ENCODE measurements around the gene TMEM163.

DNA sequence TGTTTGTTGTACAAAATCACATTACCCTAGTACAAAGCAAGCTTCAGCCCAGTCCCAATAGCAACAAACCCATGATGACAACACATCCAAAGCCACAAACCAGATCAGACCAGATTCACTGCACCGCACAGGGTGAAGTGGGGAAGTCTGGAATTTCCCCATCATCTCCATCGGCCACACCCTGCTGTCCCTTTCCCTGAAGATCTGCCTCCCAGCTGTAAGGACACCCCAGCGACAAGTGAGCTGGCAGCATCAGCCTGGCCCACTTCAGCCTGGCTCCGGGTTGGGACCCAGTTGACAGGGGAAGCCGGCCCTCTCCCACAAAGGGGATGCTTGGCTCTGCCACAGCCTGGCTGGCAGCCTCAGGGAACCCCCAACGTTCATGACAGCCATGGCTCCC lies 257.3 kb downstream of the TMEM163 start:
- TF ChIP-seq, protein P1, sequence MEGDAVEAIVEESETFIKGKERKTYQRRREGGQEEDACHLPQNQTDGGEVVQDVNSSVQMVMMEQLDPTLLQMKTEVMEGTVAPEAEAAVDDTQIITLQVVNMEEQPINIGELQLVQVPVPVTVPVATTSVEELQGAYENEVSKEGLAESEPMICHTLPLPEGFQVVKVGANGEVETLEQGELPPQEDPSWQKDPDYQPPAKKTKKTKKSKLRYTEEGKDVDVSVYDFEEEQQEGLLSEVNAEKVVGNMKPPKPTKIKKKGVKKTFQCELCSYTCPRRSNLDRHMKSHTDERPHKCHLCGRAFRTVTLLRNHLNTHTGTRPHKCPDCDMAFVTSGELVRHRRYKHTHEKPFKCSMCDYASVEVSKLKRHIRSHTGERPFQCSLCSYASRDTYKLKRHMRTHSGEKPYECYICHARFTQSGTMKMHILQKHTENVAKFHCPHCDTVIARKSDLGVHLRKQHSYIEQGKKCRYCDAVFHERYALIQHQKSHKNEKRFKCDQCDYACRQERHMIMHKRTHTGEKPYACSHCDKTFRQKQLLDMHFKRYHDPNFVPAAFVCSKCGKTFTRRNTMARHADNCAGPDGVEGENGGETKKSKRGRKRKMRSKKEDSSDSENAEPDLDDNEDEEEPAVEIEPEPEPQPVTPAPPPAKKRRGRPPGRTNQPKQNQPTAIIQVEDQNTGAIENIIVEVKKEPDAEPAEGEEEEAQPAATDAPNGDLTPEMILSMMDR (IDR thresholded peaks at IDR 0.05; ENCODE audit: low read length), result no peak
- TF ChIP-seq EZH2 (IDR thresholded peaks at IDR 0.05; ENCODE audit: borderline replicate concordance, low read length), result no peak

All from OCI-LY1 (cell line).